ENCODE measurements around the gene USP9Y.

DNA sequence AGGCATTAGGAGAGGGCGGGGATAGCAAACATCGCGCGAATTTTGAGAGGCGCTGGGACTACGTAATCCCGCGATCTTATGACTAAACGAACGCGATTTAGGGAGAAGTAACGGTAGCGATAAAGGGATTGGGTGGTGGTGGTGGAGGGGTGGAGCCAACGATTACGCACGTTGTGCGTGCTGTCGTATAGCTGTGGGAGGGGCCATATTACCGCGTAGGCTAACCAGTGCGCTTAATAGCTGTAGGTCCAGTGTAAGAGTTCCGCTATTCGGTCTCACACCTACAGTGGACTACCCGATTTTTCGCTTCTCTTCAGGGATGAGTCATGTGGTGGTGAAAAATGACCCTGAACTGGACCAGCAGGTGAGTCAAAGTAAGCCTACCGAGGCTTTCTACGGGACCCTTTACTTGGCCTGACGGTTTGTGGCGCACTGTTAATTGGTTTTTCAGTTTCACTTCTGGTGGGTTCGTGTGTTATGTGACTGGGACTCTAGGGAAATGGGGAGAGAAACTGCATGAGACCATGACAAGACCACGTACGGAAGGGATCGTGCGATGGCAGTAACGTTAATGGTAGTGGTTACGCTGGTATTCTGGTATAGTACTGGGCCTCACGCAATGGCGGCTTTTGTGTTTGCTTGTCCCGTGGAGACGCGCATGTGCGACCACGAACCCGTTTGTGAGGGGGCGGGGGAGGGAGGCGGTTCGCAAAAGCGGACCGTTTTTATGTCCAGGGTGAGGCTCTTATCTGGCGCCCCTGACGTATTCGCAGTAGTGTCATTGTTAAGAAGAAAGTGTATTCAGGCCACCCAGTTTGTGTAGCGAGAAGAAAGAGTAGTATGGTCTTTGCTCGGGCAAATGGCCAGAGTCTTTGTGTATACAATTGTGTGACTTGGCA is 203.8 kb downstream of the USP9Y start, which contains the start of gene DDX3Y:
- TF ChIP-seq POU6F1 (CRISPR knock-in tag; IDR thresholded peaks at IDR 0.05; ENCODE audit: borderline replicate concordance, low read depth): no peak
- TF ChIP-seq TCF4 (CRISPR knock-in tag; IDR thresholded peaks at IDR 0.05; ENCODE audit: borderline replicate concordance): no peak
- no peak for TF ChIP-seq ZC3H10 (CRISPR knock-in tag; IDR thresholded peaks at IDR 0.05)
- TF ChIP-seq RARB (CRISPR knock-in tag; IDR thresholded peaks at IDR 0.05): no peak
- TF ChIP-seq, protein P1, sequence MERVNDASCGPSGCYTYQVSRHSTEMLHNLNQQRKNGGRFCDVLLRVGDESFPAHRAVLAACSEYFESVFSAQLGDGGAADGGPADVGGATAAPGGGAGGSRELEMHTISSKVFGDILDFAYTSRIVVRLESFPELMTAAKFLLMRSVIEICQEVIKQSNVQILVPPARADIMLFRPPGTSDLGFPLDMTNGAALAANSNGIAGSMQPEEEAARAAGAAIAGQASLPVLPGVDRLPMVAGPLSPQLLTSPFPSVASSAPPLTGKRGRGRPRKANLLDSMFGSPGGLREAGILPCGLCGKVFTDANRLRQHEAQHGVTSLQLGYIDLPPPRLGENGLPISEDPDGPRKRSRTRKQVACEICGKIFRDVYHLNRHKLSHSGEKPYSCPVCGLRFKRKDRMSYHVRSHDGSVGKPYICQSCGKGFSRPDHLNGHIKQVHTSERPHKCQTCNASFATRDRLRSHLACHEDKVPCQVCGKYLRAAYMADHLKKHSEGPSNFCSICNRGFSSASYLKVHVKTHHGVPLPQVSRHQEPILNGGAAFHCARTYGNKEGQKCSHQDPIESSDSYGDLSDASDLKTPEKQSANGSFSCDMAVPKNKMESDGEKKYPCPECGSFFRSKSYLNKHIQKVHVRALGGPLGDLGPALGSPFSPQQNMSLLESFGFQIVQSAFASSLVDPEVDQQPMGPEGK (CRISPR knock-in tag; IDR thresholded peaks at IDR 0.05; ENCODE audit: borderline replicate concordance): no peak
- no peak for TF ChIP-seq CSRNP3 (CRISPR knock-in tag; IDR thresholded peaks at IDR 0.05)
- no peak for TF ChIP-seq ZNF8 (CRISPR knock-in tag; IDR thresholded peaks at IDR 0.05)
- no peak for TF ChIP-seq CREB5 (CRISPR knock-in tag; IDR thresholded peaks at IDR 0.05; ENCODE audit: low read depth)
- no peak for TF ChIP-seq CSDC2 (CRISPR knock-in tag; IDR thresholded peaks at IDR 0.05)
- TF ChIP-seq ARNTL (CRISPR knock-in tag; IDR thresholded peaks at IDR 0.05; ENCODE audit: borderline replicate concordance, low read depth): no peak
- TF ChIP-seq ZFP3 (CRISPR knock-in tag; IDR thresholded peaks at IDR 0.05): no peak
- TF ChIP-seq GLIS3 (CRISPR knock-in tag; IDR thresholded peaks at IDR 0.05): no peak

Measured in SK-N-SH treated with all-trans-retinoic acid at 6 μM for 48 hours (cell line).